HEK293 (cell line): ENCODE measurements around the gene SEMA3A.
A peak's percentile ranks its signal among the peaks of the same experiment; 100 is the strongest.

ENCODE experiments used
- CTCF ChIA-PET: fragments of 350-600 bp; formaldehyde crosslinking; extraction: SDS; loops from one replicate; lab custom pipeline; 2021; ENCODE audit warnings: antibody characterized with exemption; lab: Yijun Ruan, JAX
- POLR2A ChIA-PET: fragments of 300-600 bp; formaldehyde crosslinking; extraction: SDS; loops from one replicate; lab custom pipeline; 2020; ENCODE audit warnings: antibody characterized with exemption, inconsistent platforms; lab: Yijun Ruan, JAX
- H3K27ac ChIP-seq: fragments of 200-500 bp; sonication (Bioruptor generic); 2 replicates; pipeline ENCODE4 v1.5.1; 2014; ENCODE audit warnings: low read depth, low read length, control low read depth, inconsistent platforms; ENCODE audit errors: extremely low read depth
- H3K36me3 ChIP-seq, 2 experiments: fragments of 200-500 bp in 1 of 2; sonication (Bioruptor generic) in 1 of 2; 1 replicate in 1 of 2; 2 replicates in 1 of 2; pipeline ENCODE4 v1.5.1; 2014 to 2017; ENCODE audit warnings: inconsistent platforms in 2 of 2, low read length in 2 of 2; ENCODE audit not compliant: control insufficient read depth in 2 of 2, insufficient read depth in 1 of 2
- H3K4me1 ChIP-seq: fragments of 200-500 bp; sonication (Bioruptor generic); 2 replicates; pipeline ENCODE4 v1.5.1; 2014; ENCODE audit warnings: mild to moderate bottlenecking, low read length, inconsistent platforms; ENCODE audit not compliant: control insufficient read depth, insufficient read depth
- H3K4me3 ChIP-seq: 2 replicates; pipeline ENCODE4 v1.5.1; 2011; ENCODE audit warnings: low read depth, mild to moderate bottlenecking, control low read depth, low read length, moderate library complexity
- H3K9me3 ChIP-seq: fragments of 200-500 bp; sonication (Bioruptor generic); 2 replicates; pipeline ENCODE4 v1.5.1; 2014; ENCODE audit warnings: low read depth, low read length, inconsistent platforms; ENCODE audit not compliant: control insufficient read depth, insufficient read depth
- EGR2 ChIP-seq: fragments of 450-650 bp; formaldehyde crosslinking; IDR thresholded peaks from 2 replicates; pipeline ENCODE4 v1.5.1; 2016; ENCODE audit warnings: low read depth, missing biosample characterization, missing genetic modification characterization
- SP2 ChIP-seq: fragments of 450-650 bp; formaldehyde crosslinking; IDR thresholded peaks from 2 replicates; pipeline ENCODE4 v1.5.1; 2016; ENCODE audit warnings: missing biosample characterization, missing genetic modification characterization
- WT1 ChIP-seq: fragments of 450-650 bp; formaldehyde crosslinking; IDR thresholded peaks from 2 replicates; pipeline ENCODE4 v1.5.1; 2016; ENCODE audit warnings: missing biosample characterization, missing genetic modification characterization
- ZNF174 ChIP-seq: fragments of 450-650 bp; formaldehyde crosslinking; IDR thresholded peaks from 2 replicates; pipeline ENCODE4 v1.5.0; 2017; ENCODE audit warnings: missing biosample characterization, mild to moderate bottlenecking, missing genetic modification characterization
- ZNF19 ChIP-seq: fragments of 450-650 bp; formaldehyde crosslinking; IDR thresholded peaks from 2 replicates; pipeline ENCODE4; 2016; ENCODE audit warnings: missing biosample characterization, missing genetic modification characterization, low read depth
- ZNF24 ChIP-seq: fragments of 450-650 bp; formaldehyde crosslinking; IDR thresholded peaks from 2 replicates; pipeline ENCODE4 v1.5.1; 2016; ENCODE audit warnings: missing biosample characterization, missing genetic modification characterization
- ZNF335 ChIP-seq: fragments of 450-650 bp; formaldehyde crosslinking; conservative IDR thresholded peaks from 2 replicates; pipeline ENCODE4 v1.5.1; 2016; ENCODE audit warnings: missing biosample characterization, missing genetic modification characterization
- ZNF48 ChIP-seq: fragments of 450-650 bp; formaldehyde crosslinking; IDR thresholded peaks from 2 replicates; pipeline ENCODE4 v1.5.1; 2016; ENCODE audit warnings: missing biosample characterization, missing genetic modification characterization
- ZNF501 ChIP-seq: fragments of 450-650 bp; formaldehyde crosslinking; IDR thresholded peaks from 2 replicates; pipeline ENCODE4 v1.5.1; 2016; ENCODE audit warnings: missing biosample characterization, missing genetic modification characterization
- ZNF529 ChIP-seq: fragments of 450-650 bp; formaldehyde crosslinking; IDR thresholded peaks from 2 replicates; pipeline ENCODE4 v1.5.1; 2017; ENCODE audit warnings: missing genetic modification characterization, missing biosample characterization; ENCODE audit not compliant: insufficient replicate concordance
- TF ChIP-seq, protein P1 (sequence below): fragments of 450-650 bp; formaldehyde crosslinking; IDR thresholded peaks from 2 replicates; pipeline ENCODE4 v1.5.1; 2016; ENCODE audit warnings: missing biosample characterization, missing genetic modification characterization
- TF ChIP-seq, protein P2 (sequence below): fragments of 450-650 bp; formaldehyde crosslinking; IDR thresholded peaks from 2 replicates; pipeline ENCODE4 v1.5.1; 2016; ENCODE audit warnings: missing biosample characterization, missing genetic modification characterization
- TF ChIP-seq, protein P3 (sequence below): fragments of 450-650 bp; formaldehyde crosslinking; IDR thresholded peaks from 2 replicates; pipeline ENCODE4 v1.5.1; 2017; ENCODE audit warnings: missing biosample characterization, missing genetic modification characterization
- TF ChIP-seq, protein P4 (sequence below): fragments of 450-650 bp; formaldehyde crosslinking; IDR thresholded peaks from 2 replicates; pipeline ENCODE4 v1.5.1; 2016; ENCODE audit warnings: missing biosample characterization, missing genetic modification characterization
- TF ChIP-seq, protein P5 (sequence below): fragments of 450-650 bp; formaldehyde crosslinking; IDR thresholded peaks from 2 replicates; pipeline ENCODE4 v1.5.1; 2017; ENCODE audit warnings: missing biosample characterization, missing genetic modification characterization
- TF ChIP-seq, protein P6 (sequence below): fragments of 450-650 bp; formaldehyde crosslinking; conservative IDR thresholded peaks from 2 replicates; pipeline ENCODE4 v1.5.1; 2016; ENCODE audit warnings: low read depth, missing biosample characterization, missing genetic modification characterization

SEMA3A gene

DNA sequence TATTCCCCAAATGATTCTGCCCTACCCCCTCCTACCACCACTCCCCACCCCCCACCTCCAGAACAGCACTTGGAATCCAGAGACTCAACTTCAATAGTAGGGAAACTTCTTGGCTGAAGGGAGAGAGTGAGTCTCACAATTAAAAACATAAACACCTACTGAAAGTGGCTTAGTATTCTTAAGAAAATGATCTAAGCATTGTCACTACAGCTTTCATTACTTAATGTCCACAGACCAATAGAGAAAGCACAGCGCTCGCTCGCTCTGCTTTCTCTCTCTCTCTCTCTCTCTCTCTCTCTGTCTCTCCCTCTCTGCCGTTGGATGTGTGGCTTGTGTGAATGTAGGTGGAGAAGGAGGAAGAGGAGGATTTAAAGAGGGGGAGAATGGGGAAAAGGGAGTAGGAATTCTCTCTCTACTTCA lies 1.5 kb upstream of the SEMA3A start (continued):
- TF ChIP-seq, protein P1, sequence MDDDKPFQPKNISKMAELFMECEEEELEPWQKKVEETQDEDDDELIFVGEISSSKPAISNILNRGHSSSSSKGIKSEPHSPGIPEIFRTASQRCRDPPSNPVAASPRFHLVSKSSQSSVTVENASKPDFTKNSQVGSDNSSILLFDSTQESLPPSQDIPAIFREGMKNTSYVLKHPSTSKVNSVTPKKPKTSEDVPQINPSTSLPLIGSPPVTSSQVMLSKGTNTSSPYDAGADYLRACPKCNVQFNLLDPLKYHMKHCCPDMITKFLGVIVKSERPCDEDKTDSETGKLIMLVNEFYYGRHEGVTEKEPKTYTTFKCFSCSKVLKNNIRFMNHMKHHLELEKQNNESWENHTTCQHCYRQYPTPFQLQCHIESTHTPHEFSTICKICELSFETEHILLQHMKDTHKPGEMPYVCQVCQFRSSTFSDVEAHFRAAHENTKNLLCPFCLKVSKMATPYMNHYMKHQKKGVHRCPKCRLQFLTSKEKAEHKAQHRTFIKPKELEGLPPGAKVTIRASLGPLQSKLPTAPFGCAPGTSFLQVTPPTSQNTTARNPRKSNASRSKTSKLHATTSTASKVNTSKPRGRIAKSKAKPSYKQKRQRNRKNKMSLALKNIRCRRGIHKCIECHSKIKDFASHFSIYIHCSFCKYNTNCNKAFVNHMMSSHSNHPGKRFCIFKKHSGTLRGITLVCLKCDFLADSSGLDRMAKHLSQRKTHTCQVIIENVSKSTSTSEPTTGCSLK (tag by site-specific recombination) = no peak
- TF ChIP-seq SP2 (tag by site-specific recombination) (no peak), ZNF48 (tag by site-specific recombination) (no peak), ZNF529 (tag by site-specific recombination) (no peak), EGR2 (tag by site-specific recombination) (peak; percentile 49; the same call in 1 of the 2 replicates), ZNF174 (tag by site-specific recombination) (no peak), ZNF24 (tag by site-specific recombination) (no peak), ZNF19 (tag by site-specific recombination) (no peak)
- TF ChIP-seq, protein P2, sequence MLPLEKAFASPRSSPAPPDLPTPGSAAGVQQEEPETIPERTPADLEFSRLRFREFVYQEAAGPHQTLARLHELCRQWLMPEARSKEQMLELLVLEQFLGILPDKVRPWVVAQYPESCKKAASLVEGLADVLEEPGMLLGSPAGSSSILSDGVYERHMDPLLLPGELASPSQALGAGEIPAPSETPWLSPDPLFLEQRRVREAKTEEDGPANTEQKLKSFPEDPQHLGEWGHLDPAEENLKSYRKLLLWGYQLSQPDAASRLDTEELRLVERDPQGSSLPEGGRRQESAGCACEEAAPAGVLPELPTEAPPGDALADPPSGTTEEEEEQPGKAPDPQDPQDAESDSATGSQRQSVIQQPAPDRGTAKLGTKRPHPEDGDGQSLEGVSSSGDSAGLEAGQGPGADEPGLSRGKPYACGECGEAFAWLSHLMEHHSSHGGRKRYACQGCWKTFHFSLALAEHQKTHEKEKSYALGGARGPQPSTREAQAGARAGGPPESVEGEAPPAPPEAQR (tag by site-specific recombination) = no peak
- TF ChIP-seq, protein P3, sequence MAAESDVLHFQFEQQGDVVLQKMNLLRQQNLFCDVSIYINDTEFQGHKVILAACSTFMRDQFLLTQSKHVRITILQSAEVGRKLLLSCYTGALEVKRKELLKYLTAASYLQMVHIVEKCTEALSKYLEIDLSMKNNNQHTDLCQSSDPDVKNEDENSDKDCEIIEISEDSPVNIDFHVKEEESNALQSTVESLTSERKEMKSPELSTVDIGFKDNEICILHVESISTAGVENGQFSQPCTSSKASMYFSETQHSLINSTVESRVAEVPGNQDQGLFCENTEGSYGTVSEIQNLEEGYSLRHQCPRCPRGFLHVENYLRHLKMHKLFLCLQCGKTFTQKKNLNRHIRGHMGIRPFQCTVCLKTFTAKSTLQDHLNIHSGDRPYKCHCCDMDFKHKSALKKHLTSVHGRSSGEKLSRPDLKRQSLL (tag by site-specific recombination) = no peak
- TF ChIP-seq, protein P4, sequence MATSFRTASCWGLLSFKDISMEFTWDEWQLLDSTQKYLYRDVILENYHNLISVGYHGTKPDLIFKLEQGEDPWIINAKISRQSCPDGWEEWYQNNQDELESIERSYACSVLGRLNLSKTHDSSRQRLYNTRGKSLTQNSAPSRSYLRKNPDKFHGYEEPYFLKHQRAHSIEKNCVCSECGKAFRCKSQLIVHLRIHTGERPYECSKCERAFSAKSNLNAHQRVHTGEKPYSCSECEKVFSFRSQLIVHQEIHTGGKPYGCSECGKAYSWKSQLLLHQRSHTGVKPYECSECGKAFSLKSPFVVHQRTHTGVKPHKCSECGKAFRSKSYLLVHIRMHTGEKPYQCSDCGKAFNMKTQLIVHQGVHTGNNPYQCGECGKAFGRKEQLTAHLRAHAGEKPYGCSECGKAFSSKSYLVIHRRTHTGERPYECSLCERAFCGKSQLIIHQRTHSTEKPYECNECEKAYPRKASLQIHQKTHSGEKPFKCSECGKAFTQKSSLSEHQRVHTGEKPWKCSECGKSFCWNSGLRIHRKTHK (tag by site-specific recombination) = no peak

DNA sequence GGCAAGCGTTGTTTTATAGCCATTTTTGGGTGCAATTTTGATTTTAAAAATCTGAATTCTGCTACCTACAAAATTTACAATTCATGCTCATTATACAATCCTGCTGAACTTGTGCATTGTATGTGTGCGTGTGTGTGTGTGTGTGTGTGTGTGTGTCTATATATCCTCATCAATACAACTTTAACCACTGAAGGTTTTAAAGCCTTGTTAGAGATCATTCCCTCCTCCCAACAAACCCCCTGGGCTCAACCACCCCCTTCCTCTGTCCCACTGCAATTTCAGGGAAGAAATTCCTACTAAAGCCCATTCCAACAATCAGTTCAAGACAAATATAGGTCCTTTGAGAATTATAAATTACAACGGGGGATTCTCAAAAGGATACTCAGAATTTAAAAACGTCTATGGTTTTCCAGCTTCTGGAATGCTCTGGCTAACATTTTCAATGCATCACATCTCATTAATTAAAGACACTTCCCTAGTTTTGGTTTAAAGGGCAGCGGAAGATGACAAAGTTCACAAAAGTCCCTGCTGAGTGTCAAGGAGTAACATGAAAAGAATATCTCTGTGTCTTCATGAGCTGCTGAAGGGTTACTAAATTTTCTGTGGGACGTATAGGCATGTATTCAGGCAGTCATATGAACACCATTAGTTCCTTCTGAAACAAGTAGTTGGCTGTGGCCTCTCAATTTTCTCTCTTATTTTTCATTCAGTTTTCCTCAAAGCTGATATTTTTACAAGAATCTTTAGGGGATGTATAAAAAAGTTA lies 889 bp upstream of the SEMA3A start:
- Histone ChIP-seq H3K4me1 (peaks cover 6% of the 10 kb centered on the region; the same call in 1 of the 2 replicates), H3K4me3 (peak overlapping the region; percentile 60), H3K27ac (peak overlapping the region; percentile 78; the same call in 1 of the 2 replicates), H3K36me3 (no peaks in the 10 kb centered on the region), H3K9me3 (no peaks in the 10 kb centered on the region)
- CTCF ChIA-PET = interaction anchor here (0.6 to 0.8 kb wide), 5 partner anchors 7 to 828 kb away, joined by 3 to 6 read pairs (median 4); no protein-coding TSS in a partner anchor
- TF ChIP-seq WT1 (tag by site-specific recombination) = 0 out of 2 replicates have a peak, but pooled peaks have one; percentile 1
- TF ChIP-seq, protein P5, sequence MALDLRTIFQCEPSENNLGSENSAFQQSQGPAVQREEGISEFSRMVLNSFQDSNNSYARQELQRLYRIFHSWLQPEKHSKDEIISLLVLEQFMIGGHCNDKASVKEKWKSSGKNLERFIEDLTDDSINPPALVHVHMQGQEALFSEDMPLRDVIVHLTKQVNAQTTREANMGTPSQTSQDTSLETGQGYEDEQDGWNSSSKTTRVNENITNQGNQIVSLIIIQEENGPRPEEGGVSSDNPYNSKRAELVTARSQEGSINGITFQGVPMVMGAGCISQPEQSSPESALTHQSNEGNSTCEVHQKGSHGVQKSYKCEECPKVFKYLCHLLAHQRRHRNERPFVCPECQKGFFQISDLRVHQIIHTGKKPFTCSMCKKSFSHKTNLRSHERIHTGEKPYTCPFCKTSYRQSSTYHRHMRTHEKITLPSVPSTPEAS (tag by site-specific recombination) = peak; percentile 37; the same call in 1 of the 2 replicates
- TF ChIP-seq ZNF501 = 0 out of 2 replicates have a peak, but pooled peaks have one; percentile 4
- TF ChIP-seq ZNF335 (tag by site-specific recombination) = peak; percentile 63
- TF ChIP-seq, protein P6, sequence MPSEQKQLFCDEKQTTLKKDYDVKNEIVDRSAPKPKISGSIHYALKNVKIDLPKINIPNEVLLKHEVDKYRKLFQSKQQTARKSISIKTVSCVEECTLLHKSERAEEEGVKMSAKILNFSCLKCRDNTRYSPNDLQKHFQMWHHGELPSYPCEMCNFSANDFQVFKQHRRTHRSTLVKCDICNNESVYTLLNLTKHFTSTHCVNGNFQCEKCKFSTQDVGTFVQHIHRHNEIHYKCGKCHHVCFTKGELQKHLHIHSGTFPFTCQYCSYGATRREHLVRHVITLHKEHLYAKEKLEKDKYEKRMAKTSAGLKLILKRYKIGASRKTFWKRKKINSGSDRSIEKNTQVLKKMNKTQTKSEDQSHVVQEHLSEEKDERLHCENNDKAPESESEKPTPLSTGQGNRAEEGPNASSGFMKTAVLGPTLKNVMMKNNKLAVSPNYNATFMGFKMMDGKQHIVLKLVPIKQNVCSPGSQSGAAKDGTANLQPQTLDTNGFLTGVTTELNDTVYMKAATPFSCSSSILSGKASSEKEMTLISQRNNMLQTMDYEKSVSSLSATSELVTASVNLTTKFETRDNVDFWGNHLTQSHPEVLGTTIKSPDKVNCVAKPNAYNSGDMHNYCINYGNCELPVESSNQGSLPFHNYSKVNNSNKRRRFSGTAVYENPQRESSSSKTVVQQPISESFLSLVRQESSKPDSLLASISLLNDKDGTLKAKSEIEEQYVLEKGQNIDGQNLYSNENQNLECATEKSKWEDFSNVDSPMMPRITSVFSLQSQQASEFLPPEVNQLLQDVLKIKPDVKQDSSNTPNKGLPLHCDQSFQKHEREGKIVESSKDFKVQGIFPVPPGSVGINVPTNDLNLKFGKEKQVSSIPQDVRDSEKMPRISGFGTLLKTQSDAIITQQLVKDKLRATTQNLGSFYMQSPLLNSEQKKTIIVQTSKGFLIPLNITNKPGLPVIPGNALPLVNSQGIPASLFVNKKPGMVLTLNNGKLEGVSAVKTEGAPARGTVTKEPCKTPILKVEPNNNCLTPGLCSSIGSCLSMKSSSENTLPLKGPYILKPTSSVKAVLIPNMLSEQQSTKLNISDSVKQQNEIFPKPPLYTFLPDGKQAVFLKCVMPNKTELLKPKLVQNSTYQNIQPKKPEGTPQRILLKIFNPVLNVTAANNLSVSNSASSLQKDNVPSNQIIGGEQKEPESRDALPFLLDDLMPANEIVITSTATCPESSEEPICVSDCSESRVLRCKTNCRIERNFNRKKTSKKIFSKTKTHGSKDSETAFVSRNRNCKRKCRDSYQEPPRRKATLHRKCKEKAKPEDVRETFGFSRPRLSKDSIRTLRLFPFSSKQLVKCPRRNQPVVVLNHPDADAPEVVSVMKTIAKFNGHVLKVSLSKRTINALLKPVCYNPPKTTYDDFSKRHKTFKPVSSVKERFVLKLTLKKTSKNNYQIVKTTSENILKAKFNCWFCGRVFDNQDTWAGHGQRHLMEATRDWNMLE (tag by site-specific recombination) = no peak
- POLR2A ChIA-PET = interaction anchor here (0.7 to 1.4 kb wide), 4 partner anchors 58 to 836 kb away, joined by 3 to 6 read pairs (median 4); no protein-coding TSS in a partner anchor
